Right lobe of liver (tissue), 6 donors: Measurements from ENCODE around the gene MYH13. TPM values are rescaled to one million over a fixed set of nuclear protein-coding genes. Genes with fewer than 3 reads are reported as not detected.

Source experiments
- ATAC-seq, 4 donors: fragments of 200-7000 bp; cut with Tn5 transposase; one replicate each; pipeline ENCODE4 v1.9.1; 2020; ENCODE audit warnings: mild to moderate bottlenecking in 4 of 4, moderate library complexity in 4 of 4
- DNase-seq, 3 donors: peaks; one replicate each; pipeline ENCODE4 v3.0.0-alpha.2; 2020
- H3K27ac ChIP-seq, 3 donors: fragments of 200-600 bp; one replicate each; pipeline ENCODE4 v1.8.0; 2022
- H3K27me3 ChIP-seq, 2 donors: fragments of 200-600 bp; one replicate each; pipeline ENCODE4 v1.8.0; 2022
- H3K36me3 ChIP-seq, 4 donors: fragments of 200-600 bp; sonication (generic) in 1 of 4; one replicate each; pipeline versions ENCODE4 v1.5.1 to v1.8.0; 2017 to 2022; ENCODE audit warnings: control low read depth in 1 of 4
- H3K4me1 ChIP-seq, 4 donors: fragments of 200-600 bp; sonication (generic) in 1 of 4; one replicate each; pipeline versions ENCODE4 v1.5.1 to v1.8.0; 2017 to 2022; ENCODE audit warnings: control low read depth in 1 of 4
- H3K4me3 ChIP-seq, 3 donors: fragments of 200-600 bp; one replicate each; pipeline ENCODE4 v1.8.0; 2022
- H3K9me3 ChIP-seq, 4 donors: fragments of 200-600 bp; sonication (generic) in 1 of 4; one replicate each; pipeline versions ENCODE4 v1.5.1 to v1.8.0; 2017 to 2022; ENCODE audit warnings: control low read depth in 1 of 4
- CTCF ChIP-seq, 4 donors: fragments of 200-600 bp in 3 of 4; fragments of 450-650 bp in 1 of 4; IDR thresholded peaks; one replicate each; pipeline versions ENCODE4 v1.5.1 to v1.8.0; 2016 to 2022; ENCODE audit warnings: antibody characterized with exemption in 4 of 4, mild to moderate bottlenecking in 2 of 4
- POLR2A ChIP-seq: fragments of 450-650 bp; IDR thresholded peaks from one replicate; pipeline ENCODE4 v1.6.1; 2017; ENCODE audit warnings: antibody characterized with exemption, mild to moderate bottlenecking
- WGBS: methylation state at CpG from one replicate; pipeline ENCODE4 v1.1.6; 2018; ENCODE audit warnings: low coverage, low lambda C conversion rate; ENCODE audit not compliant: insufficient coverage; ENCODE audit errors: missing lambda C conversion rate; 5-methylcytosine and 5-hydroxymethylcytosine counted together
- intact Hi-C, 2 donors: fragments of 100-400 bp; cut with DNase I; formaldehyde crosslinking; loops; one replicate each; pipeline versions ENCODE4 v1.11.2 to v1.14.1; 2022
- total RNA-seq, 6 experiments: library from RNA; depleted of rRNA in 2 of 6; stranded (reverse); fragments of >200 nt in 2 of 6; fragmentation: NEBNext Ultra II Directional in 3 of 6; extraction: Animal tissue kit (Norgen Biotek cat#: 25700) in 3 of 6; gene quantifications; one replicate each; pipeline versions ENCODE4 v1.1.0 to v1.2.4, GENCODE V29; 2016 to 2023
- donor health status: DM: no; HTN: yes; CAD: no.
- donor health status: DM: no; HTN: no; CAD: no.
- donor health status: DM: no; HTN: no; CAD: no.
- donor health status: DM: no; HTN: yes; CAD: no.
- donor health status: DM: no; HTN: yes; CAD: no.

Gene MYH13
- total RNA-seq, 6 experiments from 2014 or later: not detected

- Histone ChIP-seq H3K4me1 (no peaks in the 10 kb centered on the region), H3K27me3 (no peaks in the 10 kb centered on the region), H3K27ac (no peak overlapping the region), H3K4me3 (no peak overlapping the region), H3K9me3 (no peaks in the 10 kb centered on the region), H3K36me3 (no peaks in the 10 kb centered on the region)
- TF ChIP-seq POLR2A: no peak
- peak; percentile 22 to 56 (median 42) for TF ChIP-seq CTCF (IDR thresholded peaks at IDR 0.05)
- intact Hi-C loops: no loop called here
- ATAC-seq (peak; percentile 55 to 70 (median 60)), DNase-seq (peak in 1 of 3 donors; percentile 44)
- 60% methylated on average over 13 of the region's 19 CpGs for WGBS
Measured at GRCh38 chr17:10316801-10317542, 55.8 kb downstream of the MYH13 start.

- ATAC-seq: no peak
- 48% methylated on average over 5 of the region's 5 CpGs for WGBS
- intact Hi-C loops: no loop called here
Measured at GRCh38 chr17:10314329-10314728, 58.5 kb downstream of the MYH13 start.

GRCh38 chr17:10313037-10313672, 59.7 kb downstream of the MYH13 start:
- DNase-seq (no peak), ATAC-seq (no peak)
- TF ChIP-seq POLR2A (no peak), CTCF (IDR thresholded peaks at IDR 0.05) (no peak)
- Histone ChIP-seq H3K4me1 (no peaks in the 10 kb centered on the region), H3K9me3 (no peaks in the 10 kb centered on the region), H3K27ac (no peak overlapping the region), H3K27me3 (no peaks in the 10 kb centered on the region), H3K4me3 (no peak overlapping the region), H3K36me3 (no peaks in the 10 kb centered on the region)
- WGBS: 68% methylated on average over 11 of the region's 17 CpGs
- intact Hi-C loops: no loop called here

More at GRCh38 chr17:10314329-10314728, 58.5 kb downstream of the MYH13 start:
- Histone ChIP-seq H3K9me3 (no peaks in the 10 kb centered on the region), H3K27ac (no peak overlapping the region), H3K36me3 (no peaks in the 10 kb centered on the region), H3K27me3 (no peaks in the 10 kb centered on the region), H3K4me3 (no peak overlapping the region), H3K4me1 (no peaks in the 10 kb centered on the region)
- TF ChIP-seq CTCF (IDR thresholded peaks at IDR 0.05) (no peak), POLR2A (no peak)
- no peak for DNase-seq

GRCh38 chr17:10311131-10311530, 61.7 kb downstream of the MYH13 start:
- no peak for ATAC-seq
- 23% methylated on average over 6 of the region's 6 CpGs for WGBS
- no peaks in the 10 kb centered on the region for H3K27me3 ChIP-seq
- TF ChIP-seq POLR2A: no peak
- no peak for TF ChIP-seq CTCF (IDR thresholded peaks at IDR 0.05)
- no peaks in the 10 kb centered on the region for H3K9me3 ChIP-seq
- intact Hi-C loops: no loop called here
- no peaks in the 10 kb centered on the region for H3K36me3 ChIP-seq
- no peak for DNase-seq
- no peak overlapping the region for H3K4me3 ChIP-seq
- H3K27ac ChIP-seq: no peak overlapping the region
- no peaks in the 10 kb centered on the region for H3K4me1 ChIP-seq
